H1 (cell line): Measurements from ENCODE around the gene ATP5F1C. TPM values are rescaled to one million over a fixed set of nuclear protein-coding genes. Genes with fewer than 3 reads are reported as not detected.
A peak's percentile ranks its signal among the peaks of the same experiment; 100 is the strongest.

Experiments
- BACH1 ChIP-seq: IDR thresholded peaks from 2 replicates; pipeline ENCODE4 v1.6.1; 2012; ENCODE audit warnings: low read length, improper control_type of control experiment
- EP300 ChIP-seq, 2 experiments: IDR thresholded peaks; 1 replicate in 1 of 2; 2 replicates in 1 of 2; pipeline ENCODE4 v1.6.1; 2011 to 2012; ENCODE audit warnings: low read depth in 2 of 2, low read length in 2 of 2, mild to moderate bottlenecking in 2 of 2, borderline replicate concordance in 1 of 2, inconsistent platforms in 1 of 2, moderate library complexity in 1 of 2
- POLR2A ChIP-seq, 2 experiments: IDR thresholded peaks; 1 replicate in 1 of 2; 2 replicates in 1 of 2; pipeline ENCODE4 v1.6.1; 2011; ENCODE audit warnings: low read depth in 2 of 2, low read length in 2 of 2, mild to moderate bottlenecking in 2 of 2; ENCODE audit errors: control extremely low read depth in 1 of 2
- POU5F1 ChIP-seq: IDR thresholded peaks from 2 replicates; pipeline ENCODE4 v1.6.1; 2011; ENCODE audit warnings: low read depth, mild to moderate bottlenecking, low read length, moderate library complexity
- RBBP5 ChIP-seq: IDR thresholded peaks from 2 replicates; pipeline ENCODE4 v1.7.1; 2012; ENCODE audit warnings: low read depth, mild to moderate bottlenecking, inconsistent platforms, low read length, moderate library complexity, borderline replicate concordance
- SIN3A ChIP-seq, 2 experiments: IDR thresholded peaks in 1 of 2; conservative IDR thresholded peaks in 1 of 2; 2 replicates each; pipeline ENCODE4 v1.6.1; 2011 to 2012; ENCODE audit warnings: low read length in 2 of 2, improper control_type of control experiment in 1 of 2, low read depth in 1 of 2, mild to moderate bottlenecking in 1 of 2
- SP2 ChIP-seq: IDR thresholded peaks from 2 replicates; pipeline ENCODE4 v1.6.1; 2012; ENCODE audit warnings: mild to moderate bottlenecking, low read length, inconsistent platforms
- TEAD4 ChIP-seq: IDR thresholded peaks from 2 replicates; pipeline ENCODE4 v1.6.1; 2012; ENCODE audit warnings: low read depth, low read length, inconsistent platforms, mixed read lengths
- polyA plus RNA-seq, 7 experiments: library from polyadenylated mRNA; depleted of rRNA in 3 of 7; stranded (reverse) in 5 of 7; unstranded in 2 of 7; fragments of >200 nt in 5 of 7; fragments of 200-250 nt in 2 of 7; gene quantifications; 1 replicate in 5 of 7; 2 replicates in 1 of 7; 4 replicates in 1 of 7; pipeline versions ENCODE4 v1.2.1 to v1.2.3, GENCODE V29; 2011 to 2013; ENCODE audit warnings: missing spikeins in 2 of 7, mixed read lengths in 2 of 7
- total RNA-seq: library from RNA; stranded (reverse); fragmentation: NEBNext Ultra II Directional; extraction: Animal tissue kit (Norgen Biotek cat#: 25700); gene quantifications from 2 replicates; pipeline ENCODE4 v1.2.1, GENCODE V29; 2021
- TF ChIP-seq, protein P1 (sequence below): fragments of 300-600 bp; sonication (generic); IDR thresholded peaks from 2 replicates; pipeline ENCODE4 v1.7.1; 2012; ENCODE audit warnings: low read length, moderate library complexity, mild to moderate bottlenecking, inconsistent platforms; ENCODE audit not compliant: insufficient replicate concordance

ATP5F1C gene
- total and polyA plus RNA-seq, 2 of the 8 experiments (the other 6 are each of a cell fraction or from before 2014, with no cell fraction given): 221 to 265 TPM

DNA sequence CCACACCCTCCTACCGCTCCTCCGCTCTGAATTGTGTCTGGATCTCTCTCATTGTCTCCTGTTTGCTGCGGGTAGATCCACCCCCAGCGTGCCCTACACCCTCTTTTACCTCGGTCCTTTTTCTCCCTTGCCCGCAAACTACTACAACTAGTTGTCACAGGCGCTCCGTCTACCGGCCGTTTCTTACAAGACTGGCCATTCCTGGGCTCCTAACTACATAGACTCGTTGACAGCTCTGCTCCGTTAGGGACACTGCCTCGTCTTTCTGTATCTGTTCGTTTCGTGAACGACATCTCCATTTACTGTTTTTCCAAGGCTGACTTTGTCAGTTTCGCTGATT lies 31.1 kb downstream of the ATP5F1C start (continued):
- peak; percentile 43 to 76; a peak in 1 of 4 replicates for TF ChIP-seq SIN3A (conservative IDR thresholded peaks at IDR 0.05 in 1 of 2, IDR thresholded peaks at IDR 0.05 in 1 of 2; ENCODE audit: low read depth in 1 of 2, low read length in 2 of 2)
- no peak for TF ChIP-seq POU5F1
- no peak for TF ChIP-seq EP300 (IDR thresholded peaks at IDR 0.05; ENCODE audit: borderline replicate concordance in 1 of 2, low read depth in 2 of 2, low read length in 2 of 2)
- TF ChIP-seq POLR2A (IDR thresholded peaks at IDR 0.05; ENCODE audit: control extremely low read depth in 1 of 2, low read depth in 2 of 2, low read length in 2 of 2): no peak
- no peak for TF ChIP-seq RBBP5
- TF ChIP-seq BACH1: no peak
- no peak for TF ChIP-seq TEAD4
- no peak for TF ChIP-seq SP2
- TF ChIP-seq, protein P1, sequence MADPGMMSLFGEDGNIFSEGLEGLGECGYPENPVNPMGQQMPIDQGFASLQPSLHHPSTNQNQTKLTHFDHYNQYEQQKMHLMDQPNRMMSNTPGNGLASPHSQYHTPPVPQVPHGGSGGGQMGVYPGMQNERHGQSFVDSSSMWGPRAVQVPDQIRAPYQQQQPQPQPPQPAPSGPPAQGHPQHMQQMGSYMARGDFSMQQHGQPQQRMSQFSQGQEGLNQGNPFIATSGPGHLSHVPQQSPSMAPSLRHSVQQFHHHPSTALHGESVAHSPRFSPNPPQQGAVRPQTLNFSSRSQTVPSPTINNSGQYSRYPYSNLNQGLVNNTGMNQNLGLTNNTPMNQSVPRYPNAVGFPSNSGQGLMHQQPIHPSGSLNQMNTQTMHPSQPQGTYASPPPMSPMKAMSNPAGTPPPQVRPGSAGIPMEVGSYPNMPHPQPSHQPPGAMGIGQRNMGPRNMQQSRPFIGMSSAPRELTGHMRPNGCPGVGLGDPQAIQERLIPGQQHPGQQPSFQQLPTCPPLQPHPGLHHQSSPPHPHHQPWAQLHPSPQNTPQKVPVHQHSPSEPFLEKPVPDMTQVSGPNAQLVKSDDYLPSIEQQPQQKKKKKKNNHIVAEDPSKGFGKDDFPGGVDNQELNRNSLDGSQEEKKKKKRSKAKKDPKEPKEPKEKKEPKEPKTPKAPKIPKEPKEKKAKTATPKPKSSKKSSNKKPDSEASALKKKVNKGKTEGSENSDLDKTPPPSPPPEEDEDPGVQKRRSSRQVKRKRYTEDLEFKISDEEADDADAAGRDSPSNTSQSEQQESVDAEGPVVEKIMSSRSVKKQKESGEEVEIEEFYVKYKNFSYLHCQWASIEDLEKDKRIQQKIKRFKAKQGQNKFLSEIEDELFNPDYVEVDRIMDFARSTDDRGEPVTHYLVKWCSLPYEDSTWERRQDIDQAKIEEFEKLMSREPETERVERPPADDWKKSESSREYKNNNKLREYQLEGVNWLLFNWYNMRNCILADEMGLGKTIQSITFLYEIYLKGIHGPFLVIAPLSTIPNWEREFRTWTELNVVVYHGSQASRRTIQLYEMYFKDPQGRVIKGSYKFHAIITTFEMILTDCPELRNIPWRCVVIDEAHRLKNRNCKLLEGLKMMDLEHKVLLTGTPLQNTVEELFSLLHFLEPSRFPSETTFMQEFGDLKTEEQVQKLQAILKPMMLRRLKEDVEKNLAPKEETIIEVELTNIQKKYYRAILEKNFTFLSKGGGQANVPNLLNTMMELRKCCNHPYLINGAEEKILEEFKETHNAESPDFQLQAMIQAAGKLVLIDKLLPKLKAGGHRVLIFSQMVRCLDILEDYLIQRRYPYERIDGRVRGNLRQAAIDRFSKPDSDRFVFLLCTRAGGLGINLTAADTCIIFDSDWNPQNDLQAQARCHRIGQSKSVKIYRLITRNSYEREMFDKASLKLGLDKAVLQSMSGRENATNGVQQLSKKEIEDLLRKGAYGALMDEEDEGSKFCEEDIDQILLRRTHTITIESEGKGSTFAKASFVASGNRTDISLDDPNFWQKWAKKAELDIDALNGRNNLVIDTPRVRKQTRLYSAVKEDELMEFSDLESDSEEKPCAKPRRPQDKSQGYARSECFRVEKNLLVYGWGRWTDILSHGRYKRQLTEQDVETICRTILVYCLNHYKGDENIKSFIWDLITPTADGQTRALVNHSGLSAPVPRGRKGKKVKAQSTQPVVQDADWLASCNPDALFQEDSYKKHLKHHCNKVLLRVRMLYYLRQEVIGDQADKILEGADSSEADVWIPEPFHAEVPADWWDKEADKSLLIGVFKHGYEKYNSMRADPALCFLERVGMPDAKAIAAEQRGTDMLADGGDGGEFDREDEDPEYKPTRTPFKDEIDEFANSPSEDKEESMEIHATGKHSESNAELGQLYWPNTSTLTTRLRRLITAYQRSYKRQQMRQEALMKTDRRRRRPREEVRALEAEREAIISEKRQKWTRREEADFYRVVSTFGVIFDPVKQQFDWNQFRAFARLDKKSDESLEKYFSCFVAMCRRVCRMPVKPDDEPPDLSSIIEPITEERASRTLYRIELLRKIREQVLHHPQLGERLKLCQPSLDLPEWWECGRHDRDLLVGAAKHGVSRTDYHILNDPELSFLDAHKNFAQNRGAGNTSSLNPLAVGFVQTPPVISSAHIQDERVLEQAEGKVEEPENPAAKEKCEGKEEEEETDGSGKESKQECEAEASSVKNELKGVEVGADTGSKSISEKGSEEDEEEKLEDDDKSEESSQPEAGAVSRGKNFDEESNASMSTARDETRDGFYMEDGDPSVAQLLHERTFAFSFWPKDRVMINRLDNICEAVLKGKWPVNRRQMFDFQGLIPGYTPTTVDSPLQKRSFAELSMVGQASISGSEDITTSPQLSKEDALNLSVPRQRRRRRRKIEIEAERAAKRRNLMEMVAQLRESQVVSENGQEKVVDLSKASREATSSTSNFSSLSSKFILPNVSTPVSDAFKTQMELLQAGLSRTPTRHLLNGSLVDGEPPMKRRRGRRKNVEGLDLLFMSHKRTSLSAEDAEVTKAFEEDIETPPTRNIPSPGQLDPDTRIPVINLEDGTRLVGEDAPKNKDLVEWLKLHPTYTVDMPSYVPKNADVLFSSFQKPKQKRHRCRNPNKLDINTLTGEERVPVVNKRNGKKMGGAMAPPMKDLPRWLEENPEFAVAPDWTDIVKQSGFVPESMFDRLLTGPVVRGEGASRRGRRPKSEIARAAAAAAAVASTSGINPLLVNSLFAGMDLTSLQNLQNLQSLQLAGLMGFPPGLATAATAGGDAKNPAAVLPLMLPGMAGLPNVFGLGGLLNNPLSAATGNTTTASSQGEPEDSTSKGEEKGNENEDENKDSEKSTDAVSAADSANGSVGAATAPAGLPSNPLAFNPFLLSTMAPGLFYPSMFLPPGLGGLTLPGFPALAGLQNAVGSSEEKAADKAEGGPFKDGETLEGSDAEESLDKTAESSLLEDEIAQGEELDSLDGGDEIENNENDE: no peak
